Muscle of arm (tissue), 12 donors: Measurements from ENCODE around the gene FUCA1. TPM values are rescaled to one million over a fixed set of nuclear protein-coding genes. Genes with fewer than 3 reads are reported as not detected.
"Not testable (repeated sequence)": the region's sequence is repeated elsewhere in the genome, so short reads cannot be mapped to it uniquely, and the experiment has no call there.

Experiments used
- DNase-seq: peaks from one replicate; pipeline ENCODE4 v3.0.0-alpha.2; 2013
- polyA plus RNA-seq, 12 donors: library from polyadenylated mRNA; unstranded; fragments of 120-200 nt; gene quantifications; one replicate each; pipeline ENCODE4 v1.2.1, GENCODE V29; 2013; ENCODE audit not compliant: insufficient read length in 12 of 12

The FUCA1 gene
- polyA plus RNA-seq, 12 donors: 11.4 to 21.9 (median 15.5) TPM; not detected in 1

- DNase-seq: not testable (repeated sequence)
Measured at GRCh38 chr1:23847482-23848095, 20.5 kb downstream of the FUCA1 start.

GRCh38 chr1:23845163-23845562, 22.9 kb downstream of the FUCA1 start:
- DNase-seq: no peak

GRCh38 chr1:23843644-23844043, 24.4 kb downstream of the FUCA1 start:
- no peak for DNase-seq

DNA sequence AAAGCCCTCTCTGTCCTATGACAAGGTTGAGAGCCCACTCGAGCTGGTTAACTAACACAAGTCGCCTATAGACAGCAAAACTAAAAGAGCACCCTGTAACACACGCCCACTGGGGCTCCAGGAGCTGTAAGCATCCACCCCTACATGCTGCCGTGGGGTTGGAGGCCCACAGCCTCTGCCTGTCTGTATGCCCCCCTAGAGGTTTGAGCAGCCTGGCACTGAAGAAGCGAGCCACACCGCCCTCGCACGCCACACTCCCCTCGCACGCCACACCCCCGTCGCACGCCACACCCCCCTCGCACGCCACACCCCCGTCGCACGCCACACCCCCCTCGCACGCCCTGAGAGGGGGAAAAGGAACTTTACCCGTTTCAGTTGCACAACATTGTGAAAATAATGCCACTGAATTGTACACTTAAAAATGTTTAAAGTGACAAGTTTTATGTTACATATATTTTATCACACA, 29.7 kb downstream of the FUCA1 start:
- peak; percentile 17 for DNase-seq

GRCh38 chr1:23837908-23838307, 30.2 kb downstream of the FUCA1 start:
- DNase-seq: no peak

DNA sequence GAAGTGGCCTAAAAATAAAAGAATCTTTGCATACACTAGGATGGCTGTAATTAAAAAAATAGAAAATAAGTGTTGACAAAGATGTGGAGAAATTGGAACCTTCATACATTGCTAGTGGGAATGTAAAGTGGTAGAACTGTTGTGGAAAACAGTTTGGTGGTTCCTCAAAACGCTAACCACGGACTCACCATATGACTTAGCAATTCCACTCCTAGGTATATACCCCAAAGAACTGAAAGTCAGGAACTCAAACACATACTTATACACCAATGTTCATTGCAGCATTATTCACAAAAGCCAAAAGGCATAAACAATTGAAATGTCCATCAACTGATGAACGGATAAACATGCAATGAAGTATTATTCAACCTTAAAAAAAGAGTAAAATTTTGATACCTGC, 32.1 kb downstream of the FUCA1 start:
- no peak for DNase-seq

DNA sequence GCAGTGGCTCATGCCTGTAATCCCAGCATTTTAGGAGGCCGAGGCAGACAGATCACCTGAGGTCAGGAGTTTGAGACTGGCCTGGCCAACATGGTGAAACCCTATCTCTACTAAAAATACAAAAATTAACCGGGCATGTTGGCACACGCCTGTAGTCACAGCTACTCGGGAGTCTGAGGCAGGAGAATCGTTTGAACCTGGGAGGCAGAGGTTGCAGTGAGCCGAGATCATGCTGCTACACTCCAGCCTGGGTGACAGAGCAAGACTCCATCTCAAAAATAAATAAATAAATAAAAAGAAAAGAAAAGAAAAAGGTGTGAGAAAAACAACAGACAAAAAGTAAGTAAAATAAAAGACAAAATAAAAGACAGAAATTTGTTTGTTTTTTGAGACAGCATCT, 33.9 kb downstream of the FUCA1 start:
- not testable (repeated sequence) for DNase-seq

- DNase-seq: no peak
Measured at GRCh38 chr1:23827717-23828116, 40.4 kb downstream of the FUCA1 start.

DNA sequence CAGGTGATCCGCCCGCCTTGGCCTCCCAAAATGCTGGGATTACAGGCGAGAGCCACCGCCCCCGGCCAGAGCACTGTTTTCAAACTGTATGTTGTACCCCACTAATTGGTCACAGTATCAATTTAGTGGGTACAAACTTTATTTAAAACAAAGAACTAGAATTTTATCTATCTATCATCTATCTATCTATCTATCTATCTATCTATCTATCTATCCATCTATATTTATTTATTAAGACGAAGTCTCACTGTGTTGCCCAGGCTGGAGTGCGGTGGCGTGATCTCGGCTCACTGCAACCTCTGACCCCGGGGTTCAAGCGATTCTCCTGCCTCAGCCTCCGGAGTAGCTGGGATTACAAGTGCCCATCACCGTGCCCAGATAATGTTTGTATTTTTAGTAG, 41.5 kb downstream of the FUCA1 start:
- not testable (repeated sequence) for DNase-seq

DNA sequence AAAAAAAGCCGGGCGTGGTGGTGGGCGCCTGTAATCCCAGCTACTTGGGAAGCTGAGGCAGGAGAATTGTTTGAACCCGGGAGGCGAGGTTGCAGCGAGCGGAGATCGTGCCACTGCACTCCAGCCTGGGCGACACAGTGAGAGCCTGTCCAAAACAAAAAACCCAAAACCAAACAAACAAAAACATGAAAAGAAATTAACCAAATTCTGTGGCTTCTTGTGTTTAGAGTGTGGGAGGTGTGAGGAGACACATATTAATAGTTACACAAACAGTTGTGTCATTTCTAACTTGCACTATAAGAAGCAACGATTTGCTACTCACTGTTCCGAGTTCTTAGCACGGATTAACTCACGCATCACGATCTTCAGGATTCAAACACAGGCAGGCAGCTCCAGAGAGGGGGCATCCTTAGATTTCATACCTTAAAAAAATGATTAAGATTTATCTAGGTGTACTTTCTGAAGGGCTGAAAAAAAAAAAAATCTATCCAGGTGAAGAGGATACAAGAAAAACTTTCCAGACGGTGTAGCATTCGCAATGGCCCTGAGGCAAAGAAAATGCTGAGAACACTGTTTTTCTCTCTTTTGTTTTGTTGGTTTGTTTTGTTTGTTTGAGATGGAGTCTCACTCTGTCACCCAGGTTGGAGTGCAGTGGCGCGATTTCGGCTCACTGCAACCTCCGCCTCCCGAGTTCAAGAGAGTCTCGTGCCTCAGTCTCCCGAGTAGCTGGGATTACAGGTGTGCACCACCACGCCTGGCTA, 42.1 kb downstream of the FUCA1 start:
- DNase-seq: no peak

GRCh38 chr1:23825076-23825761, 42.9 kb downstream of the FUCA1 start, which contains the start of gene HMGCL:
TSS of gene HMGCL (minus strand) at chr1:23825429. CDS start at chr1:23825415, 14 bp downstream.
- DNase-seq: peak; percentile 93

DNA sequence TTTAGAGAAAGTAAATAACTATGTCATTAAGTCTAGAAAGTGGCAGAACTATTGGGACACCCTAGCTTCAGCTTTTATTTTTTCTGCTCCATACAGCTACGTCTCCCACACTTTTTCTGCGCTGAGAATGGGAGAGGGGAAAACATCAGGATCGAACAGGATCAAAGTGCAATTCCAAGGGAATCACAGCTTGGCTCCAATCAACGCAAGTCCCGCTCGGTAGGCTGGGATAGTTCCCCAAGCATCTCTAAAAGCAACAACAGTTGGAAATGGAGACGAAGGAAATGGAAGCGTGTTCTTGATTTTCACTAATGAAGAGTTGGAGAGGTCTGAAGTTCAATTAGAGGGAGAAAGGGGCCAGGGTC, 43.4 kb downstream of the FUCA1 start:
- DNase-seq: no peak

DNA sequence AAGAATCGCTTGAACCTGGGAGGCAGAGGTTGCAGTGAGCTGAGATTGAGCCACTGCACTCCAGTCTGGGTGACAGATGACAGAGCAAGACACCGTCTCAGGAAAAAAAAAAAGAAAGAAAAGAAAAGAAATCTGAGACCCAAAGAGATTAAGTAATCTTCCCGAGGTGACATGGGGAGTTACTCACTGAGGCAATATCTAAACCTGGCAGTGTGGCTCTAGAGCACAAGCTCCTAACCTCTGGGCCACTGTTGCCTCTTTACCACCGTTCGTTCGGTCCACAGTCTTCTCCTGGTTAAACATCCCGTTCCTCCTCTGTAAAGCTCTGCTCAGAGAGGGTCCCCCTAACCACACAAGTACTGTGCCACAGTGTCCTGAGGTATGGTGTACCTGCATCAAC, 44.3 kb downstream of the FUCA1 start:
- no peak for DNase-seq

GRCh38 chr1:23817633-23818032, 50.5 kb downstream of the FUCA1 start:
- DNase-seq: no peak

- no peak for DNase-seq
Measured at GRCh38 chr1:23816906-23817305, 51.2 kb downstream of the FUCA1 start.

DNA sequence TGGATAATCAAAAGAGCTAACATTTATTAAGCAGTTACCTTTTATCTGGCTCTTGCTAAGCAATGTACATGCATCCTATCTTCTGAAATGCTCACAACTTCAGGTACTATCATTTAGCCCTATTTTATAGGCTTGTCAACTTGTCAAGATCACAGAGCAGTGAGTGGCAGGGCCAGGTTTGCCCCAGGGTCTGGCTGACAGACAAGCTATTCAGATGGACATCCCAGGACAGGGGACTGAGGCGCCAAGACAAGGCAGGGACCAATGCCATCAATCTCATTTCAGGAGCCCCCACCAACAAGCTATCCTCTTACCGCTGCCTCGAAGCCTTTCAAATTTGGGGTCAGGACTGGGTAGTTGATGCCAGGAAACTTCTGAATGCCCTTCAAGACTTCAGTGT, 51.7 kb downstream of the FUCA1 start:
- DNase-seq: no peak

DNA sequence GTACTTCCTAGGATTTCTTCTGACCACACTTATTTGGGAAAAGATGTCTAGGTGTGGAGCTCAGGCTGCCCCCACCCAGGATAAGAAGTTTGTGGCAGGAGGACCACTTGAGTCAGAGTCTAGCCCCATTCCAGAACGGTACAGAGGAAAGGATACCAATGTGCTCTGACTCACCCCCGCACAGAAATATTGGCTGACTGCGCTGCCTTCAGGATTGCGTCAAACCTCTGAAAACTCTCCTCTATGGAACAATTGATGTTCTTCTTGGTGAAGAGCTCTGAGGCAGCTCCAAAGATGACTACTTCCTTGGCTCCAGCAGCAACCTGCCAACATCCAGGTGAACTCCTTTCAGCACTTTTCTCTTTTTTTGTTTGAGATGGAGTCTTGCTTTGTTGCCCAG, 54.1 kb downstream of the FUCA1 start:
- no peak for DNase-seq

DNA sequence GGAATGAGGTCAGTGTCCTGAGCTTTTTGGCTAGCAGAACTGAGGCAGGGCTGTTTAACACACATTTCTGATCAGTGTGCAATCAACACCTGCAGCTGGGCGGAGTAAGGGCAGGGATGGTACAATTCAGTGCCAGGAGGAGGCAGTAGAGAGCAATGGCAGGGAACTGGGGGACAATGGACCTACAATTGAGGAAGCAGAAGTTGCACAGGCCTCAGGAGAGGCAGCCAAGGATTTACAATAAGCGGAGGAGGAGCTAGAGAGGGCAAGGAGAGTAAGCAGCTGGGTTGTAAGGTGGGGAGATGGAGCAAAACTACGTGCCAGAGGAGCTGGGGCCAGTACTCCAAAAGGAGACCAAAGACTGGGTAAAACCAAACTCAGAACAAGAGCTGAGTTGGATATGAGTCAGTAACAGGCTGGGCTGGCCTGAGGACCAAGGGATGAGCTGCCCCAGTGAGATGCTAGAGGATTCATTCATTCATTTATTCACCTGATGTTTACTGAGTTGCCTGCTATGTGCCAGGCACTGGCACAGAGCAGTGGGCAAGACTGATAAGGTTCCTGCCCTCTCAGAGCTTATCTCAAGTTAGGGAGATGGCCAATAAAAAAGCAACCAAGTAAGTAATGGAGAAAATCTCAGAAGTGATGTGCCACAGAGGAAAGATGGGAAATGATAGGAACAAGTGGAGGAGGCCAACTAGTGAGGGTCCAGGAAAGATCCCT, 57.1 kb downstream of the FUCA1 start:
- no peak for DNase-seq

- no peak for DNase-seq
Measured at GRCh38 chr1:23809751-23810171, 58.3 kb downstream of the FUCA1 start.

DNA sequence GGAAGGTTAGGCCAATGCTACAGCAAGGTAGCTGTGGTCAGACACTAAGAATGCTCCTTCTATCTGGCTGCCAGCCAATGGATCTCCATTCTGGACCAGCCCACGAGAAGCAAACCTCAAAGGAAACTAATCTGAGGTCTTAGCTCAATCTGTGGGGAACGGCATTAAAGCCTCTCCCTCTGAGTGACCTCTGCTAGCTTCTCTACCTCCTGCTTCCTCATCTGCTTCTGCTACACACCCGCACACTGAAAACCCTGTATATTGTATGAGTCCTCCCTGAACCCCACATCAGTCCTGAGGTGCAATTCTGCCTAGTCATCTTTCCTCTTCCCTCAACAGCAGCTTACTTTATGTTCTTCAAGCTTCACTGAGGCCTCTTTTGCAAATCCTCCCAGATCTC, 60.6 kb downstream of the FUCA1 start:
- no peak for DNase-seq

- DNase-seq: no peak
Measured at GRCh38 chr1:23806280-23806679, 61.8 kb downstream of the FUCA1 start.

GRCh38 chr1:23805025-23805424, 63.1 kb downstream of the FUCA1 start:
- no peak for DNase-seq
